Suprapubic skin (tissue), 4 donors: ENCODE measurements around the gene USP48.

Experiments used
- EP300 ChIP-seq: sonication (generic); formaldehyde crosslinking; IDR thresholded peaks from one replicate; pipeline ENCODE4 v1.6.1; 2017; ENCODE audit warnings: antibody characterized with exemption
- POLR2A ChIP-seq, 2 donors: fragments of 450-650 bp; IDR thresholded peaks; one replicate each; pipeline ENCODE4 v1.6.1; 2017; ENCODE audit warnings: antibody characterized with exemption in 2 of 2, mild to moderate bottlenecking in 2 of 2, moderate library complexity in 2 of 2
- POLR2AphosphoS5 ChIP-seq, 3 donors: sonication (generic); formaldehyde crosslinking; IDR thresholded peaks; one replicate each; pipeline ENCODE4 v1.6.1; 2017; ENCODE audit warnings: antibody characterized with exemption in 3 of 3
- TF ChIP-seq, protein P1 (sequence below), 2 donors: fragments of 200-600 bp in 1 of 2; fragments of 450-650 bp in 1 of 2; sonication (generic) in 1 of 2; IDR thresholded peaks; one replicate each; pipeline ENCODE4 v1.5.1; 2016 to 2019; ENCODE audit warnings: antibody characterized with exemption in 2 of 2, mild to moderate bottlenecking in 1 of 2, moderate library complexity in 1 of 2

GRCh38 chr1:21671915-21672314, 111.0 kb downstream of the USP48 start:
- TF ChIP-seq, protein P1, sequence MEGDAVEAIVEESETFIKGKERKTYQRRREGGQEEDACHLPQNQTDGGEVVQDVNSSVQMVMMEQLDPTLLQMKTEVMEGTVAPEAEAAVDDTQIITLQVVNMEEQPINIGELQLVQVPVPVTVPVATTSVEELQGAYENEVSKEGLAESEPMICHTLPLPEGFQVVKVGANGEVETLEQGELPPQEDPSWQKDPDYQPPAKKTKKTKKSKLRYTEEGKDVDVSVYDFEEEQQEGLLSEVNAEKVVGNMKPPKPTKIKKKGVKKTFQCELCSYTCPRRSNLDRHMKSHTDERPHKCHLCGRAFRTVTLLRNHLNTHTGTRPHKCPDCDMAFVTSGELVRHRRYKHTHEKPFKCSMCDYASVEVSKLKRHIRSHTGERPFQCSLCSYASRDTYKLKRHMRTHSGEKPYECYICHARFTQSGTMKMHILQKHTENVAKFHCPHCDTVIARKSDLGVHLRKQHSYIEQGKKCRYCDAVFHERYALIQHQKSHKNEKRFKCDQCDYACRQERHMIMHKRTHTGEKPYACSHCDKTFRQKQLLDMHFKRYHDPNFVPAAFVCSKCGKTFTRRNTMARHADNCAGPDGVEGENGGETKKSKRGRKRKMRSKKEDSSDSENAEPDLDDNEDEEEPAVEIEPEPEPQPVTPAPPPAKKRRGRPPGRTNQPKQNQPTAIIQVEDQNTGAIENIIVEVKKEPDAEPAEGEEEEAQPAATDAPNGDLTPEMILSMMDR (IDR thresholded peaks at IDR 0.05): no peak
- no peak for TF ChIP-seq EP300
- no peak for TF ChIP-seq POLR2A (IDR thresholded peaks at IDR 0.05)
- no peak for TF ChIP-seq POLR2AphosphoS5 (IDR thresholded peaks at IDR 0.05)
